ENCODE data around the gene SPEN. TPM values are rescaled to one million over a fixed set of nuclear protein-coding genes. Genes with fewer than 3 reads are reported as not detected.

Gene SPEN
- polyA plus RNA-seq, 1 of the 3 experiments (the other 2 are of a cell fraction): 6.1 TPM

GRCh38 chr1:15950763-15951295, 103.3 kb downstream of the SPEN start:
- ChIA-PET POLR2A (interaction anchor here (0.5 to 1.4 kb wide), 3 partner anchors 117 to 135 kb away, joined by 3 to 4 read pairs (median 3); no protein-coding TSS in a partner anchor), CTCF (interaction anchor here (1.5 to 2.5 kb wide), 3 partner anchors 8 to 159 kb away, joined by 5 to 9 read pairs (median 8); partner anchors contain the start of gene ZBTB17)
- Histone ChIP-seq H3K9me2 (no peaks in the 10 kb centered on the region), H3F3A (replicated peaks; ENCODE audit: insufficient read depth) (peaks cover 54% of the 10 kb centered on the region), H2AFZ (ENCODE audit: low read depth) (no peak overlapping the region), H3K27ac (ENCODE audit: low read depth in 2 of 2, low read length in 1 of 2) (peak overlapping the region; percentile 86 to 93), H3K27me3 (ENCODE audit: insufficient read depth) (no peaks in the 10 kb centered on the region), H3K9me3 (no peaks in the 10 kb centered on the region), H3K36me3 (replicated peaks in 1 of 2; ENCODE audit: control insufficient read depth in 1 of 2, insufficient read depth in 2 of 2, low read length in 1 of 2) (peaks cover 8 to 29% of the 10 kb centered on the region in 2 experiments), H3K4me2 (peak overlapping the region; percentile 76; the same call in 1 of the 2 replicates), H3K4me1 (ENCODE audit: control insufficient read depth in 1 of 2, insufficient read depth in 2 of 2, low read depth in 1 of 2, low read length in 1 of 2) (peaks cover 66 to 70% of the 10 kb centered on the region in 2 experiments), H3K79me2 (ENCODE audit: insufficient read depth) (peaks cover 81% of the 10 kb centered on the region), H3K4me3 (ENCODE audit: low read depth in 2 of 2, low read length in 1 of 2) (no peak overlapping the region), H3K9ac (peak overlapping the region; percentile 57; the same call in 1 of the 2 replicates), H4K20me1 (ENCODE audit: insufficient read depth) (no peaks in the 10 kb centered on the region; the same call in 1 of the 2 replicates)
- DNase-seq: no peak
- WGBS (ENCODE audit: low lambda C conversion rate): 56% methylated on average over 10 of the region's 10 CpGs
- TF ChIP-seq IRF3 (IDR thresholded peaks at IDR 0.05; ENCODE audit: low read depth, low read length): no peak
- TF ChIP-seq ELF1 (IDR thresholded peaks at IDR 0.05): no peak
- no peak for TF ChIP-seq RFX5 (IDR thresholded peaks at IDR 0.05; ENCODE audit: low read length)
- TF ChIP-seq PBX3 (IDR thresholded peaks at IDR 0.05): 0 out of 2 replicates have a peak, but pooled peaks have one; percentile 11
- TF ChIP-seq GATA2 (CRISPR knock-in tag; IDR thresholded peaks at IDR 0.05): no peak; the same call in 1 of the 2 replicates

- H2AFZ ChIP-seq (ENCODE audit: low read depth): no peak overlapping the region
- peak overlapping the region; percentile 85 to 93 for H3K27ac ChIP-seq (ENCODE audit: low read depth in 2 of 2, low read length in 1 of 2)
- H3K27me3 ChIP-seq (ENCODE audit: insufficient read depth): no peaks in the 10 kb centered on the region
- H4K20me1 ChIP-seq (ENCODE audit: insufficient read depth): no peaks in the 10 kb centered on the region; the same call in 1 of the 2 replicates
- H3K4me1 ChIP-seq (ENCODE audit: control insufficient read depth in 1 of 2, insufficient read depth in 2 of 2, low read depth in 1 of 2, low read length in 1 of 2): peaks cover 69 to 77% of the 10 kb centered on the region in 2 experiments
- ChIA-PET POLR2A (interaction anchor here (1.2 to 1.4 kb wide), 2 partner anchors 117 to 136 kb away, joined by 3 to 4 read pairs; no protein-coding TSS in a partner anchor), CTCF (interaction anchor here (0.6 to 2.5 kb wide), 7 partner anchors 10 to 160 kb away, joined by 3 to 9 read pairs (median 4); partner anchors contain the start of gene ZBTB17)
- H3K9me2 ChIP-seq: no peaks in the 10 kb centered on the region
- H3F3A ChIP-seq (replicated peaks; ENCODE audit: insufficient read depth): peaks cover 61% of the 10 kb centered on the region
- 90% methylated on average over 13 of the region's 23 CpGs for WGBS (ENCODE audit: low lambda C conversion rate)
- no peak for TF ChIP-seq CTCF (IDR thresholded peaks at IDR 0.05)
- no peak for TF ChIP-seq USF2 (IDR thresholded peaks at IDR 0.05; ENCODE audit: borderline replicate concordance, low read depth, low read length)
- no peak for TF ChIP-seq GATA2 (CRISPR knock-in tag; IDR thresholded peaks at IDR 0.05)
- TF ChIP-seq EP300 (IDR thresholded peaks at IDR 0.05; ENCODE audit: borderline replicate concordance in 1 of 2, low read depth in 1 of 2, low read length in 1 of 2): no peak
- no peak for TF ChIP-seq FOSL2 (IDR thresholded peaks at IDR 0.05; ENCODE audit: borderline replicate concordance, low read depth)
- TF ChIP-seq ELF1 (IDR thresholded peaks at IDR 0.05): no peak
- no peak for TF ChIP-seq PBX3 (IDR thresholded peaks at IDR 0.05)
- H3K79me2 ChIP-seq (ENCODE audit: insufficient read depth): peaks cover 88% of the 10 kb centered on the region
- H3K9ac ChIP-seq: peak overlapping the region; percentile 57; the same call in 1 of the 2 replicates
- H3K4me2 ChIP-seq: peak overlapping the region; percentile 76
- no peak for DNase-seq
- H3K36me3 ChIP-seq (replicated peaks in 1 of 2; ENCODE audit: control insufficient read depth in 1 of 2, insufficient read depth in 2 of 2, low read length in 1 of 2): peaks cover 8 to 22% of the 10 kb centered on the region in 2 experiments
- no peaks in the 10 kb centered on the region for H3K9me3 ChIP-seq
- no peak overlapping the region for H3K4me3 ChIP-seq (ENCODE audit: low read depth in 2 of 2, low read length in 1 of 2)
Observed at GRCh38 chr1:15951341-15952153, 104.0 kb downstream of the SPEN start.
